DMS153 treated with DMSO at 0.1 percent for 48 hours (cell line): ENCODE measurements around the gene LFNG.

Source experiments
- DNase-seq: peaks from one replicate; lab custom pipeline; 2025; ENCODE audit not compliant: unreplicated experiment; lab: John Stamatoyannopoulos, UW

Gene LFNG

DNA sequence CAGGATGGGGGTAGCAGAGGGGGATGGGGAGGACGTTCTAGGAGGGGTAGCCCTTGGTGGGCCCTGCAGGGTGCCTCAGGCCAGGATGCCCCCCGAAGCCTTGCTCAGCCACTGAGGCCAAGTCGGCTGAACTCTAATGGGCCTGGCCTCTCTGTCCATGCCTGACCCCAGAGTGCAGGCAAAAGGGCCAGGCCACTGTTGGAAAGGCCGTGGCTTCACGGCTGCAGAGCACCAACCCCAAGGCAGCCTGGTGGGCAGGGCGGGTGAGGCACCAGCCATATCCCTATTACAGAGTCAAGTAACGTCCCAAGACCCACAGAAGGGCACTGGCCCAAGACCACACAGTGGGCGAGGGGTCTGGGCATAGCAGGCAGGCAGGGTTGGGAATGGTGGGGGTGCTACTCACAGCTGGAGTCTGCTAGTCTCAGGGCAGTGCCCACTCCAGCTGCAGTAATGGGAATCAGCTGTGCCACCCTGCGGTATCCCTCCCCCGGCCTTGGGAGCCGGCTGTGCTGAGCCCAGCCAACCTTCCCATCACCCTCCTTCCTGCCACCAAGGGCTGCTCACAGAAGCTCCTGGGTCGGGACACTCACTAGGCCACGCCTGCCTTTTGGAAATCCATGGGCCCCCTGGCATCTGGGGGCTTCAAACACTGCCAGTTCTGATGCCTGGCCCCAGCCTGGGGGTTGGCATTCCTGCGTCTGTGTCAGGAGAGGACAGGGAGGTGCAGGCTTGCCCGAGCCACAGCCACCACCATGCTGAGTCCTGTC lies 4.0 kb upstream of the LFNG start:
- DNase-seq: no peak

DNA sequence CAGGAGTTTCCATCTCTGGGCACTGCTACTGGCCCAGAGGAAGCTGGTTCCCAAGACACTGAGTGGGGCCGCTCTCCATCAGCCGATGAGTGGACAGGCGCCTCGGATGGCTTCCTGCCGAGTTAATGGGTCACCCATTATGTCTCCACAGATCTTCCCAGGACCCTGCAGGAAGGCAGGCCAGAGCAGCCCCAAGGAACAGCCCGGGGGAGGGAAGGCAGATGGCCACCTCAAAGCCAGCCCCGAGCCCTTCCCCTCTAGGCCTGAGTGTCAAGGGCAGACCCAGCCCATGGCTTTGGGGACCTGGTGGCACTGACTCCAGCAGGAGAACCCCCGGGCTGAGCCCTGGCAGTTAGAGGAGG lies 3.4 kb upstream of the LFNG start:
- DNase-seq: no peak

DNA sequence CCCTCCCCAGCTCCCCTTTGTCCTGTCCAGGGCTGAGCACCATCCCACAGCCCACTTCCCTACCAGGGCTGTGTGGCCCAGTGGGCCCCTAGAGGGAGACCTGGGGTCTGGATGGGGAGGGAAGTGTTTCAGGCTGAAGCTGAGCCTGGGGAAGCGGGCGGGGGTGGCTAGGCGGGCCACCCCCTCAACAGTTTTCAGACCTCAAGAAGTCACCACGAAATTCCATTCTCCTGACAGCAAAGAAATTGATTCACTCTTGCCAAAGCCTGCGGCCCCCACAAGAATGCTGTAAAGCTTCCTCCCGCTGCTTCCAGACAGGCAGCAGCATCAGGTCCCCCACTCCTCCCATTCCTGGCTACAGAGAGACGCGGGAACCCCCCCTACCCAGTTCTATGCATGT lies 2.5 kb upstream of the LFNG start:
- DNase-seq: no peak

DNA sequence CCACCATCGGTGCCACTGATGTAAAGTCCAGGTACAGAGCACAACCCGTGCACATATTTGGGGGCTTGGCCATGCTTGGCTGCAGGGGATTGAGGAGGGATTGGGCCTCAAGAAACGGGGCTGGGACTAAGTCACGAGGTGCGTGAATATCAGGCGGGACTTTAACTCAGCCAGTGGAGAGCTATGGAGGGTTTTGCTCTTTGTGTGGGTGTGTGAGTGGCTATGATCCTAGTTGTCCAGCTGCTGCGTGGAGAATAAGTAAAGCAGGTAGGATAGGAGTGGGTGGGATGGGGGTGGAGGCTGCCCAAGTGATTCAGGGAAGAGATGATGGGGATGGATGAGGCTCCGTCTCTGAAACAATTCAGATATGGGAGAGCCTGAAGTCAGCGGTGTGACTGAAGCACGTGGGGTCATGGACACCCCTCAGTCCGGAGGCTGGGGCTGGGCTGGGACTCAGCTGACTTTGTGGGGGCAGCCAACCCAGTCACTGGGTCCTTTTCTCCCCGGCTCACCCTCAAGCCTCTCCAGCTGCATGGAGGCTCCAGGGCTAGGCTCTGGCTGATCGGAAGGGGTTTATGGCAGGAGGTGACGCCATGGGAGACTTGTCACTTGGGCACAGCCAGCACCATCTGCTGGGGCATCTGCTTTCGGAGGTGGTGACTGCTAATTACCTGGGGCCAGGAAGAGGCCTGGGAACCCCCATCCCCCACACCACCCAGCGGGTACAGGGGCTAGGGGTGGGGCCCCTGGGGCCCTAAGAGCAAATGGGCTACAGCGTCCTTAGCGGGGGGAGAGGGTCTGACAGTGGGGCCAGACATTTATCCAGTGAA lies 1.7 kb upstream of the LFNG start:
- DNase-seq: peak; percentile 67

DNA sequence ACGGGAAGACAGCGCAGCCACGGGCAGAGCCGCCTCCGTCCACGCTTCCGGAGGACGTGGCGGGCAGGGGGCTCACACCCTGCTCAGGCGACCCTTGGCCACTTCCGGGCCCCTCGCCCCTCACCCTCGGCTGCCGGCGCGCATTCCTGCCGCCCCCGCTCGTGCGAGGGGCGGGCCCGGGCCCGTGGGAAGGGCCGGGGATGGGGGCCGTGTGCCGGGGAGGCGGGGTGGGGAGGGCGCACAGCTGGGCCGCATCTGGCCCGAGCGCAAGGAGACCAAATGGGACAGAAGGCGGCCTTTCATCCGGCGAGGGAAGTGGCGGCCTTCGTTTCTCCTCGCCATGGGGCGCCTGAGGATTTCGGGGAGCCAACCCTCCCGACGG lies 846 bp upstream of the LFNG start:
- no peak for DNase-seq

DNA sequence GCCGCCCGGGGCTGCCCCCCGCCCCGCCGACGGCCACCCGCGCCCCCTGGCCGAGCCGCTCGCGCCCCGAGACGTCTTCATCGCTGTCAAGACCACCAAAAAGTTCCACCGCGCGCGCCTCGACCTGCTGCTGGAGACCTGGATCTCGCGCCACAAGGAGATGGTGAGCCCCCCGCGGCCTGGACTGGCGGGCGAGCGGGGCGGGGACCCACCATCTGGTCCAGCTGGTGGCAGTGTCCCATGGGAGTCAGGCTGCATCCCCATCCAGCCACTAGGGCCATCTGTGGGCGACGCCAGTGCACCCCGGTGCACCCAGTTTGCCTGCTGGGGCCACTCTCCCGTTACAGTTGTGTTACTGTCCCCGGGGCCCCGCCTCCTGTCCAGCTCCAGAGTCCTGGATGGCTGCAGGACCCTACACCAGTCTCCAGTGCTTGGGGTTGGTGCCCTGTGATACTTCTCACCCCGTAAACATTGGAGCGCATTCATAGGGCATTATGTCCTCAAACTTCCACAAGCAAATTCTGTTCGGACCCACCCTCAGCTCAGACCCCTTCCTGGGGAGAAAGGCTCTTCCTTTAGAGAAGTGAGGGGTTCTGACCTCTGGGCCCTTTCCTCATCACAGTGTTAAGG lies 672 bp downstream of the LFNG start:
- DNase-seq: no peak

DNA sequence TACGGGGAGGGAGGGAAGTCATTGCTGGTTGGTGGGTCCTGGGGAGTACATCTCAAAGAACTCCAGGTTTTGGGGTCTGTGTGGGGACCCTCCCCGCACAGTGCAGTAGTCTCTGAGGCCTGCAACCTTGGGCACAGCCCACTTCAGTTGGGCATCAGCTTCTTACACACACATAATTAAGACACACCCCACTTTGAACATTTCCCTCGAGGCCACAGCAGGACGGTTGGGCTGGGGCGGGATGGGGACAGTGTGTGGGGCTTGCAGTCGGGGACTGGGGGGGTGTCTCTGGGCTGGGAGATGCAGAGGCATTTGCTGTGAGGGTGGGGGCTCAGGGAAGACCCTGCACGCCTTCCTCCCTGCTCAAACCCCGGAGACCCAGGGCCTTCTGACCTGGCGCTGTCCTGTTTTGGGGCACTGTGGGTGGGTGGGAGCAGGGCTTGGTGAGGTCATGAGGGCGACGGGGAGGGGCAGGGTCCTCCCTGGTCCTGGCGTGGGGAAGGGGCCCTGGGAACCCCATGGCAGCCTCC lies 1.3 kb downstream of the LFNG start:
- DNase-seq: no peak

DNA sequence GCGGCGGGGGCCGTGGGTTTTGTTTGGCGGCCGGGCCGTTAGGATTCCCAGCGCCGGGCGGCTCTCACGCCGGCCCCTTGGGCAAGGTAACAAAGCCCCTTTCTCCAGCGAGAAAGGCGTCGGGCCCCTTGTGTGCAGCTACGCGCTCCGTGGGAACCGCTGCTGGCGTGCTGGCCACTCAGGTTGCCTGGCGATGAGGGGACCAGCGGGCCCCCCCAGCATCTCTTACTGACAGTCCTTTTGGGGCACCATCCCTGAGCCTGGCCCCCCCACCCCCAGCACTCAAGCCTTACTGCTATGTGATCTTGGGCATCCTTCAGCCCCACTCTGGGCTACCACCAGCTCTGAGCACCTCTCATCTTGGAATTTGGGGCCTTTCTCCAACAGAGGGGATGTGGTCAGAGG lies 1.8 kb downstream of the LFNG start:
- no peak for DNase-seq

DNA sequence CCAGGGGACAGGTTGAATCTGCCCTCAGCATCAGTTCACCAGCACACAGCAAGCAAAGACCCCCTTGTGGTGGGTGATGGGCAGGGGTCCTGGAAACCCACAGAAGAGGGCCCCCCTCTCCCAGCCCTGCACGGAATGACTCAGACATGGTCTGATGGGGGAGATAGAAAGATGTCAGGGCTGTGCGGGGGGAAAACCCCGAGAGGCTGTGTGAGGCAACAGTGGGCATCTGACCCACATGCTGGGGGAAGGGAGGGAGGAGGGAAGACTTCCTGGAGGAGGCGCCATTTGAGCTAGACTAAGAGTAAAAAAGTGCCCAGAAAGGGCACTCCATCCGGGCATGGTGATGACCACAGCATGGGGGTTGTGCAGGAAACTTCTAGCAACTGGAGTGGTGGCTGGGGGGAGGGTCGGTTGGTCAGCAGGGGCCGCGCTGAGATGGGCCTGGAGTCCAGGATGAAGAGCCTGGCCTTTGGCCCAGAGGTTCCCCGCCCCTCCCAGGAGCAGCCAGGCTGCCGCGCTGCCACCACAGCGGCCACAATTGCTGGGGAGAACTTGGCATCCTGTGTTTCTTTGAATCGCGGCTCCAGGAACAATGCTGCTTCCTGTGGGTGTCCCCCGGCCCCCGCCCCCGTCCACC lies 2.5 kb downstream of the LFNG start:
- DNase-seq: no peak

DNA sequence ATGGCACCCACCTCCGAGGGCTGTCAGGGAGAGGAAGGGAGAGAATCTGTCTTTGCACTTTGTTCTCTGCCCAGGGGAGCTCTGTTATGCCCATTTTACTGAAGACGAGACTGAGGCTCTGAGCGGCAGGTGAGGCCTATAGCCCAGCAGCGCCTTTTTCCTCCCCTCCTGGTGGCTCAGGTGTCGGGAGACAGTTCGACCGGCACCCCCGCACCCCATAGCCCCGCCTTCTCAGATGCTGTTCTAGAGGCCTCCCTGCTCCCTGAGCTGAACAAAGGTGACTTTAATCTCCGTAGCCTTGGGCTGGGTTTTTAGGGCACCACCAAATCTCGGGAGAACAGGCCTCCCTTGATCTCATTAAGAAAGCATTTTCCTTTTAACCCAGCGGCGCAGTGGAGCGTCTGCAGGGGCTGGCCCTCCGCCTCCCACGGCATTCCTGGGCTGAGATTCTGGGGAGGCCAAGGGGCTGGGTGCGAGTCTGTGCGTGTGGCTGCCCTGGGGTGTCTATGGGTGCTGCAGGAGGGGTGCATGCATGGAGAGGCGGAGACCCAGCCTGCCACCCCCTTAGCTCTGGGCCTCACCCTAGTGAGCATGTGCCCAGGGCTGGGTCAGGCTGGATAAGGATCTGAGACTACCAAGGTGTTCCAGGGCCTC lies 3.3 kb downstream of the LFNG start:
- peak; percentile 76 for DNase-seq

DNA sequence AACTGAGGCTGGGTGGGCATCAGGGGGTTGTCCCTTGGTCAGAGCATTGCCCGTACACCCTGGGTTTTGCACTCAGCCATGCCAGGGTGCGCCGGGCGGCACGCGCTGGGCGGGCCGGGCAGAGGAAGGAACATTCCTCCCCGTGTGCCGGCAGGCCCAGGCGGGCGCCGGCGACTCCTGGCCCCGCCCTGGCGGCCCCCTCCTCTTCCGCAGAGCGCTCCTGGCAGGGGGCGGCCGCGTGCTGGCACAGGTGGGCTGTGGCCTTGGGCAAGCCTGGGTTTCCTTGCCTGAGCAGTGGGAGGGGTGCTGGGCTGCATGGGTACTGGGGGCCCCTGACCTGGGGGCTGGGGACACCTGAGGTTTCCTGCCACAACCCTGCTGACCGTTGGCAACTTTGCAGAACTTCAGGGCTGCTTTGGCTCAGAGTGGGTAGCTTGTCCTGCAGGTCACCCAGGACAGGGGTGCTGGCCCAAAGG lies 3.9 kb downstream of the LFNG start:
- DNase-seq: peak; percentile 85

DNA sequence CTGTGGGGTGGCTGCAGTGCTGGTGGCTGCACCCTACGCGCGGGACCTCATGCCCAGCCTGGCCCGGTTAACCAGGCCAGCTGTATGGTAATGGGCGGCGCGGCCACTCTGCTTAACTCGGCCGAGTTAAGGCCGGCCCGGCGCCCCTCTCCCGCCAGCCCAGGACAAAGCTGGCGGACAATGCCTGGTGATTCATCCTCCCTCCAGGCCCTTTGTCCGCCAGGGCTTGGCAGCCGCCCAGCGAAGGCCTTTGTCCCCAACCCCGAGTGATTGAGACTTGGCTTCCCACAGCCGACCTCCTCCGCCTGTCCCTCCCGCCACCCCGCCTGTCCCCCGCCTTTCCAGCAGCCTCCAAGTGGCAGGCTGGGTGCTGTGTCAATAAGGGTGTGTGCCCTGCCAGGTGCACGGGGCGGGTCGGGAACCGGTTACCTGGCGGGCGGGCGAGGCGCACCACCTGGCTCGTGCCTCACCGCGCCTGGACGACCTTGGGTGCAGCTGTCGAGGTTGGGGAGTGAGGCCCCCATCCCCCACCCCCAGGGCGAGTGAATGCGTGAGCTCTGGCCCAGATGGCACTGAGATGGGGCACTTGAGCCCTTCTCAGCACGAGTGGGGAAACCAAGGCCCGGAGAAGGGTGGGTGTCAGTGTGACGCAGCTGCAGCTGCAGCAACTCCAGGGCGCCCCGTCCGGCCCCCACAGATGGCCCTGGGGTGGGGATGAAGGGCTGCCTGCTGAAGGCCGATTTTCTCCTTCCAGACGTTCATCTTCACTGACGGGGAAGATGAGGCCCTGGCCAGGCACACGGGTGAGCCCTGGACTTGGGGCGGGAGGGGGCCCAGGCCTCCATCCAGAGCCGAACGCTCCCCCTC lies 4.6 kb downstream of the LFNG start:
- peak; percentile 98 for DNase-seq

DNA sequence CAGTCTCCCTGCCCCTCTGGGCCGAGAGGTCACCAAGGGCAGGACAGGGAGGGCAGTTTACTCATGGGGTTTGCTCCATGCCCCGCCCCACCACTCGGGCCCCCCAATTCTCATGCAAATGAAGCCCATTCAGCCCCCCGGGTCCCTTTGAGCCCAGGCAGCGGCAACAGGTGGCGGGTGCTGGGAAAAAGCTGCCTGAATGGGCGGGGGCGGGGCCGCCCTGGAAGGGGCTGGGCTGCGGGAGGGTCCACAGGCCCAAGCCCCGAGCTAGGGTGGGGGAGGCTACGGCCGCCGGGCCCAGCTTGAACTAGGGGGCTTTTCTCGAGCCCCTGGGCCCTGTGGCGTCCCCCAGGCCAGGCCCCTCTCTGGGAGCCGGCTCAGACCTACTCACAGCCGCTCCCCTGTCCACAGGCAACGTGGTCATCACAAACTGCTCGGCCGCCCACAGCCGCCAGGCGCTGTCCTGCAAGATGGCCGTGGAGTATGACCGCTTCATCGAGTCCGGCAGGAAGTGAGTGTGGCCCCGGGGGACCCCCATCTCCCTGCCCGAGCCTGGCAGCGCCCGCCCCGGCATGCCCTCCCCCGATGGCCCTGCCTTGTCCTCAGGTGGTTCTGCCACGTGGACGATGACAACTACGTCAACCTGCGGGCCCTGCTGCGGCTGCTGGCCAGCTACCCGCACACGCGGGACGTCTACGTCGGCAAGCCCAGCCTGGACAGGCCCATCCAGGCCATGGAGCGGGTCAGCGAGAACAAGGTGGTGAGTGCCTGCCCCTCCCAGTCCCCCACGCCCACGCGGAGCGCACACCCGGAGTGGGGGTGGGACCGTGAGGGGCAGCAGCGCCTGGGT lies 5.5 kb downstream of the LFNG start:
- no peak for DNase-seq

DNA sequence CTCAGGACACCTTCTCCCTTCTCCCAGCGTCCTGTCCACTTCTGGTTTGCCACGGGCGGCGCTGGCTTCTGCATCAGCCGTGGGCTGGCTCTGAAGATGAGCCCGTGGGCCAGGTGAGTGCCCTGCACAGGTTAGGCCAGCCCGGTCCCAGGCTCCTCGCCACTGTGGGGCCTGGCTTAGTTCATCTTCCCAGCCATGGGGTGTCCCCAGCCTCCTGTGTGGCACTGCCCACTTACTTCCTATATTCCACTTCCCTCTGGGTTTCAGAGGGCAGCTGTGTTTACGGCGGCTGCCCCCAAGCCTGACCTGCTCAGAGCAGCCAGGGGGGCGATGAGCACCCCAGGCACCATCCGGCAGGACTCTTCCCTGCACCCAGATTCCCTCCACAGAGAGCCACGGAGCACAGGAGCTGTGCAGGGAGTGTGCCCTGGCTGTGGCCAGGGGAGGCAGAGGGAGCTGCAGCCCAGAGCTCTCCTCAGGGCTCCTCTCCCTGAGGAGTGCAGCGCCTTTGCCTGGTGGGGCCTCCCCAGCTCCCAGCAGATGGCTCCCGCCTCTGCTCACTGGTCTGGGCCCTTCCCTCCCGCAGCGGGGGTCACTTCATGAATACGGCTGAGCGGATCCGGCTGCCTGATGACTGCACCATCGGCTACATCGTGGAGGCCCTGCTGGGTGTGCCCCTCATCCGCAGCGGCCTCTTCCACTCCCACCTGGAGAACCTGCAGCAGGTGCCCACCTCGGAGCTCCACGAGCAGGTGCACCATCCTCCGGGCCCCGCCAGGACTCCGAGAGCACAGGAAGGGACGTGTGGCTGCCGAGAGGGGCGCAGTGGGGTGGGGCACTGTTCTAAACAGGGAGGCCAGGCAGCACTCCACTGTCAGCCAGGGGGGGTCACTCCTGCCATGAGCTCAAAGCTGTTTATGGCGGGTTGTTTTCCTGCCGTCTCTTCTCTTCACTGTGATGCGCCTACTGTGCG lies 6.4 kb downstream of the LFNG start:
- DNase-seq: peak; percentile 70

DNA sequence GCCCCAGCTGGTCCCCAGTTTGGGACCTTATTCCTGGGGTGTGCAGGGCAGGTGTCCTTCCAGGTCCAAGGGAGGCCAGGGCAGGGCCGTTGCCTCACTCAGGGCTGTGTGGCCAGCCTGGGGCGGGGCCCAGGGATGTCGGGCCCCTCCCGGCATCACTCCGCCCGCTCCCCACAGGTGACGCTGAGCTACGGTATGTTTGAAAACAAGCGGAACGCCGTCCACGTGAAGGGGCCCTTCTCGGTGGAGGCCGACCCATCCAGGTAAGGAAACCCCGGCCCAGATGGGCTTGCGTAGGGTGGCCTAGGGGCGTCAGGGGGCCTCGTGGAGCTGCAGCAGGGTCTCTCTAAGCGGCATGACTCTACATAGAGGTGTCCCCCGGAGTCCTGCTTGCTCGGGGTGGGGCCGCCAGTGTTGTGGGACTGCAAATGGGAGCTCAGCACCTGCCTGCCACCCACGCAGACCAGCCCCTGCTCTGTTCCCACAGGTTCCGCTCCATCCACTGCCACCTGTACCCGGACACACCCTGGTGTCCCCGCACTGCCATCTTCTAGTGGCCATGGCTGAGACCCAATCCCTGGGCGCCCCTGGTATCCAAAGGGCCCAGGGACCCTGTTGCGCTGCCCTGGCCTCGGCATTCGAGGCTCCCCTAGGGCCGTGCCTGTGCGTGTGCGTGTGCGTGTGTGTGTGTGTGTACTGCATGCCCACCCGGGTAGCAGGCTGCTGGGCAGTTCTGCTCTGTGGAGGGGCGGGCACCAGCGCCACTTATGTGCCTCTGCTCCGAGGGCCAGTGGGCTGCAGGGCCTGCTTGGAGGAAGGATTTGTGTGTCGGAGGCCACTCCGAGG lies 7.3 kb downstream of the LFNG start:
- DNase-seq: no peak

DNA sequence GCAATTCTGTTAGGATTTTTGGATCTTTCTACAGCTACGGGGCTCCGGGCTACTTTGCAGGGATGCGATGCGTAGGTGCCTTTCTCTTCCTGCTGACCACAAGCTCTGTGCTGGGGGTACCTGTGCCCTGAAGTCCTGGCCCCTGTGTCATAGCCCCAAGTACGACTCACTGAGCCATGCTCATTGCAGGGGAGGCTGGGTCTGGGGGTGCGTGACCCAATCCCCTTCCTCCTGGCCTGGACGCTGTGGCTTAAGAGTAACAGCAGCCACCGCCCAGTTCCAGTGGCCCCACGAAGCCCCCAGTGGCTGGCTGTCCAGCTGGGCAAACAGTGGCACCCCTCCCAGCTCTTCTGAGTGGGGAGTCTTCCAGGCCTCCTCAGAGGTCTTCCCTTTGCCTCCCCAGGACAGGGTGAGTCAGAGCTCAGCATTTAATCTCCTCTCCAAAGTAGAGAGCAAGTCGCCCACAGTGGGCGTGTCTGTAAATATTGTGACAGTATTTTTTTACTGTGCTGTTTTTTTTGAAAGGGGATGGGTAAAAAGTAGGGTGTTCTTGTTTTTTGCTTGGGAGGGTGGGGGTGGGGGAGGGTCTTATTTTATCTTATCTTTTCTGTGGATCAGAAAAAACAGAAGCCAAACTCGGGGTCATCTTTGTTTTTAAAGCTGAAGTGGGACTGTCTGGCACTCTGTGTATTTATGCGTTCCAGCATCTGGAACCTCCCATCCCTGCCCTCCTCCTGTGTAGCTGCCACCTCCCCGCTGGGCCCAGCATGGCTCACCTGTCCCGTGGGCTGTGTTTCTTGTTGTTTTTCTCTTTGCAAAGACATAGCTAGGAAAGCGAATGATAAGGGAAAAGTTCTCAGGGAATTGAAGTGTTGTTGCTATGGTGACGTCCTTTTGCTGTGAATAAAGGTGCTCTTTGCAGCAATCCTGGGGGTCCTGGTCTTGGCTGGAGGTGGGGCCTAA lies 8.2 kb downstream of the LFNG start:
- DNase-seq: peak; percentile 74
